Measurements from ENCODE around the gene OOSP4A. TPM values are rescaled to one million over a fixed set of nuclear protein-coding genes. Genes with fewer than 3 reads are reported as not detected.

Gene OOSP4A
- total RNA-seq, 2 experiments from 2014 or later, result not detected

DNA sequence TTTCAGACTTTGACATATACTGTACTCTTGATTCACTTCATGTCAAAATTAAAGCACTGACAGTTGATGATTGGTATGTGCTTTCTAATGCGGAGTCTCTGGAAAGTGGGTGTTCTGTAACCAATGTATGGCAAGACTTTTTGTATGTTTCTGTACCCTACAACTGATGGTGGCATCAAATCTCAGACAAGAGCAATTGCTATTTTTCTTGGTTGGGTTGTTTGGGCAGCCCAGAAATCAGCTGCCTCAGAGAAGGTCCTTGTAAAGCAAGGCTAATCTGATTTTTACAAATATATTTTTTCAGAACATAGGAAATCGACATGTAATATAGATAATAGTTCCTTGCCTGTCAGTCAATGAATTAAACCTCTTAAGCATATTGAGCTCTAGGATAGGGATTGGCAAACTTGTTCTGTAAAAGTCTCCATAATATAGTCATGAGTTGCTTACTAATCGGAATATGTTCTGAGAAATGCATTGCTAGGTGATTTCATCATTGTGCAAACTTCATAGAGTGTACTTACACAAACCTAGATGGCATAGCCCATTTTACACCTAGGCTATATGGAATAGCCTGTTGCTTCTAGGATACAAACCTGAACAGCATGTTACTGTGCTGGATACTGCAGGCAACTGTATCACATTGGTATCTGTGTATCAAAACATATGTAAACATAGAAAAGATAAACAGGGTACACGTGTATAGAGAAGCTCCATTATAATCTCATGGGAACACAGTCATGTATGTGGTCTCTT, 10.2 kb upstream of the OOSP4A start:
- no peaks in the 10 kb centered on the region for H3K36me3 Mint-ChIP-seq (ENCODE audit: low read depth)
- CTCF ChIA-PET, result no interaction called here
- no peak for ATAC-seq

GRCh38 chr11:59954219-59954847, 9.5 kb upstream of the OOSP4A start:
- H3K4me3 Mint-ChIP-seq, result no peak overlapping the region
- intact Hi-C loops (cut with DNase I, micrococcal nuclease), result no loop called here
- H3K4me1 Mint-ChIP-seq, result no peaks in the 10 kb centered on the region
- ChIA-PET CTCF (no interaction called here), POLR2A (no interaction called here)
- no peak for ATAC-seq
- H3K27ac Mint-ChIP-seq, result no peak overlapping the region
- no peaks in the 10 kb centered on the region for H3K9me3 Mint-ChIP-seq (ENCODE audit: low read depth)
- H3K27me3 Mint-ChIP-seq, result peaks cover 11% of the 10 kb centered on the region
- DNase-seq, result no peak
- no peaks in the 10 kb centered on the region for H3K36me3 Mint-ChIP-seq (ENCODE audit: low read depth)

More for the DNA sequence above, 10.2 kb upstream of the OOSP4A start:
- no peaks in the 10 kb centered on the region for H3K9me3 Mint-ChIP-seq (ENCODE audit: low read depth)
- H3K4me1 Mint-ChIP-seq, result no peaks in the 10 kb centered on the region
- H3K27me3 Mint-ChIP-seq, result peaks cover 13% of the 10 kb centered on the region
- no peak overlapping the region for H3K27ac Mint-ChIP-seq
- POLR2A ChIA-PET, result no interaction called here
- no peak overlapping the region for H3K4me3 Mint-ChIP-seq
- intact Hi-C loops (cut with DNase I, micrococcal nuclease), result no loop called here
- DNase-seq, result no peak

- POLR2A ChIA-PET, result no interaction called here
- Mint-ChIP-seq H3K27me3 (peaks cover 10% of the 10 kb centered on the region), H3K4me1 (no peaks in the 10 kb centered on the region), H3K36me3 (ENCODE audit: low read depth) (no peaks in the 10 kb centered on the region), H3K27ac (no peak overlapping the region), H3K9me3 (ENCODE audit: low read depth) (no peaks in the 10 kb centered on the region), H3K4me3 (no peak overlapping the region)
- no peak for ATAC-seq
- intact Hi-C loops (cut with DNase I, micrococcal nuclease), result no loop called here
- no peak for DNase-seq
- CTCF ChIA-PET, result no interaction called here
Observed at GRCh38 chr11:59957094-59957493, 6.7 kb upstream of the OOSP4A start.

DNA sequence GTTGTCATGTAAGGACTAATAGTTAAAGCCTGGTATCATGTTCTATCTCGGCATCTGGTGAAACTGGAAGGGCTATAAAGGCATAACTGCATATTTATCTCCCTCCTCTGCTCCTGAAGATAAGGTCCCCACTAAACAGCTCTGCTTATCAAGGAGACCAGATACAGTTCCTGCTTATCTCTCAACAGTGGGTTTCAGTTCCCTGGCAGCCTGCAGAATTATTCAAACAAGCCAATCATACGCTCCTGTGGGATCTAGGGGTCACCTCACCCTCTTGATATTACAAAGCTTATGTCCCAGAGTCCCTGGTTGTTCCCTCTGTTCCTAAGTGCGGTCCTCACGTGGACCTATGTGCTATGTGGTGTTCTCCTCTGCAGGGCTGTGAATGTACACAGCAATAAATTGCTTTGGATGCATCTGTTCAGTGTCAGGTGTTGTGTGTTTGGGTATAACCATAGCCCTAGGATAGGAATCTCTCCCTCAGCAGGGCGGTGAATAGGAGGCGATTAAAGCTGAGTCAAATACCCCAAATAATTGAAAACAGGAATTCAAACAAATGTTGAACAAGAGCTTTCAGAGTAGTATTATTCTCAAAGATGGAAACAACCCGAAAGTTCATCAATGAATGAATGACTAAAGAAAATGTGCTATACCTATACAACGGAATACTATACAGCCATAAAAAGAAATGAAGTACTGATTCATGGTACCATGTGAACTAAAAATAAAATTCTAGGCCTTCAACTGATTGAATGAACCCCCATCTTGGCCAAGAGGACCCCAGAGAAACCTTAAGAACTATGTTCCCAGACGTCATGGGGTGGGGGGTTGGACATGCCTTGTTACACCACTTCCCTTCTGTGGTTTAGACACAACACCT, 3.1 kb upstream of the OOSP4A start:
- DNase-seq, result no peak
- POLR2A ChIA-PET, result no interaction called here
- CTCF ChIA-PET, result no interaction called here
- peaks cover 13% of the 10 kb centered on the region for H3K27me3 Mint-ChIP-seq
- no peak overlapping the region for H3K27ac Mint-ChIP-seq
- H3K4me3 Mint-ChIP-seq, result no peak overlapping the region
- intact Hi-C loops (cut with DNase I, micrococcal nuclease), result no loop called here
- no peak for ATAC-seq
- H3K4me1 Mint-ChIP-seq, result no peaks in the 10 kb centered on the region
- H3K9me3 Mint-ChIP-seq (ENCODE audit: low read depth), result no peaks in the 10 kb centered on the region
- H3K36me3 Mint-ChIP-seq (ENCODE audit: low read depth), result no peaks in the 10 kb centered on the region

DNA sequence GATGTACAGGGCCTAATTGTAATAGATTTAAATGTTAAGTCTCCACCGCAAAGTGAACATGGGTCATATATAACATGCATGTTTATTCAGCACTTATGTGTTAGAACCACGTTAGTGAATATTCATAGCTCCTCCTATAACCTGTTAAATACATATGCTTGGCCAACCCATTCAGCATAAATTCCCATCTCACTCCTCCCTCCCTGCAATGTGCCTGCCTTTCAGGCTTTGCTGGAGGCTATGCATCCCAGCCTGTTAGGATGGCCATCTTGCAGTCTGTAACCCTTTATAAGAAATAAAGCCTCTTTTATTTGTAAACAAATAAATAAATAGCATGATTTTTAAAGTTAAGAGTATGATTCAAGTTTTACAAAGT, 1.7 kb upstream of the OOSP4A start:
- CTCF ChIA-PET, result interaction anchor here (0.7 kb wide), 1 partner anchor 388 kb away, joined by 3 read pairs; no protein-coding TSS in a partner anchor
- intact Hi-C loops (cut with DNase I, micrococcal nuclease), result no loop called here

GRCh38 chr11:59965424-59965823, 1.6 kb downstream of the OOSP4A start:
- H3K4me3 Mint-ChIP-seq, result no peak overlapping the region
- ATAC-seq (no peak), DNase-seq (no peak)
- no peaks in the 10 kb centered on the region for H3K4me1 Mint-ChIP-seq
- ChIA-PET CTCF (no interaction called here), POLR2A (no interaction called here)
- no peak overlapping the region for H3K27ac Mint-ChIP-seq
- H3K27me3 Mint-ChIP-seq, result peaks cover 8% of the 10 kb centered on the region
- H3K36me3 Mint-ChIP-seq (ENCODE audit: low read depth), result no peaks in the 10 kb centered on the region
- H3K9me3 Mint-ChIP-seq (ENCODE audit: low read depth), result no peaks in the 10 kb centered on the region
- intact Hi-C loops (cut with DNase I, micrococcal nuclease), result no loop called here

More for the DNA sequence above, 1.7 kb upstream of the OOSP4A start:
- Mint-ChIP-seq H3K9me3 (ENCODE audit: low read depth) (no peaks in the 10 kb centered on the region), H3K27ac (no peak overlapping the region), H3K4me3 (no peak overlapping the region), H3K36me3 (ENCODE audit: low read depth) (no peaks in the 10 kb centered on the region), H3K27me3 (peaks cover 10% of the 10 kb centered on the region), H3K4me1 (no peaks in the 10 kb centered on the region)
- DNase-seq (no peak), ATAC-seq (no peak)
- POLR2A ChIA-PET, result no interaction called here

- ChIA-PET POLR2A (no interaction called here), CTCF (no interaction called here)
- ATAC-seq (no peak), DNase-seq (no peak)
- H3K4me1 Mint-ChIP-seq, result no peaks in the 10 kb centered on the region
- no peak overlapping the region for H3K4me3 Mint-ChIP-seq
- H3K27me3 Mint-ChIP-seq, result peaks cover 8% of the 10 kb centered on the region
- H3K27ac Mint-ChIP-seq, result no peak overlapping the region
- H3K9me3 Mint-ChIP-seq (ENCODE audit: low read depth), result no peaks in the 10 kb centered on the region
- intact Hi-C loops (cut with DNase I, micrococcal nuclease), result no loop called here
- no peaks in the 10 kb centered on the region for H3K36me3 Mint-ChIP-seq (ENCODE audit: low read depth)
Observed at GRCh38 chr11:59966201-59966600, 2.4 kb downstream of the OOSP4A start.

GRCh38 chr11:59967677-59968394, 4.0 kb downstream of the OOSP4A start:
- H3K27ac Mint-ChIP-seq, result no peak overlapping the region
- no peak overlapping the region for H3K4me3 Mint-ChIP-seq
- DNase-seq (no peak), ATAC-seq (no peak)
- no peaks in the 10 kb centered on the region for H3K4me1 Mint-ChIP-seq
- no peaks in the 10 kb centered on the region for H3K36me3 Mint-ChIP-seq (ENCODE audit: low read depth)
- ChIA-PET CTCF (no interaction called here), POLR2A (no interaction called here)
- peaks cover 8% of the 10 kb centered on the region for H3K27me3 Mint-ChIP-seq
- intact Hi-C loops (cut with DNase I, micrococcal nuclease), result no loop called here
- H3K9me3 Mint-ChIP-seq (ENCODE audit: low read depth), result no peaks in the 10 kb centered on the region

DNA sequence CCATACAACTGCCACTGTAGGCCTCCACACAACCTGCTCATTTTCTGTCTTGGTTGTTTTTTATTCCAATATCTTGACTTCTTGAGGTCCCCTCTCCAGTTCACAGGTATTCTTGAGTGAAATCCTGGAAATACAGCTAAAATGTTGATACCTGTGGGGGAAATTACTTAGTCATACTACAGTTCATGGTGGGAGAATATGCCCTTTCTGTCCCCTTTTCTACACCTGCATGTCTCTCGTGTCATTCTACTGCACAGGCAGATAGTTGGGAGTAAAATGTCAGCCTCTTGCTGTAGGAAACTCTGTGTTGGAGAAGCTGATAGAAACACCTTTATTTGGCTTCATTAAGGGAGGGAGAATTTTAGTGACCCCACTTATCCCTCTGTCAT, 4.6 kb downstream of the OOSP4A start:
- no peak for DNase-seq
- Mint-ChIP-seq H3K36me3 (ENCODE audit: low read depth) (no peaks in the 10 kb centered on the region), H3K27me3 (peaks cover 8% of the 10 kb centered on the region), H3K4me1 (no peaks in the 10 kb centered on the region), H3K27ac (no peak overlapping the region), H3K4me3 (no peak overlapping the region), H3K9me3 (ENCODE audit: low read depth) (no peaks in the 10 kb centered on the region)
- ChIA-PET CTCF (interaction anchor here (1.4 kb wide), 1 partner anchor 12 kb away, joined by 5 read pairs; no protein-coding TSS in a partner anchor), POLR2A (no interaction called here)
- ATAC-seq, result no peak
- intact Hi-C loops (cut with DNase I, micrococcal nuclease), result no loop called here

DNA sequence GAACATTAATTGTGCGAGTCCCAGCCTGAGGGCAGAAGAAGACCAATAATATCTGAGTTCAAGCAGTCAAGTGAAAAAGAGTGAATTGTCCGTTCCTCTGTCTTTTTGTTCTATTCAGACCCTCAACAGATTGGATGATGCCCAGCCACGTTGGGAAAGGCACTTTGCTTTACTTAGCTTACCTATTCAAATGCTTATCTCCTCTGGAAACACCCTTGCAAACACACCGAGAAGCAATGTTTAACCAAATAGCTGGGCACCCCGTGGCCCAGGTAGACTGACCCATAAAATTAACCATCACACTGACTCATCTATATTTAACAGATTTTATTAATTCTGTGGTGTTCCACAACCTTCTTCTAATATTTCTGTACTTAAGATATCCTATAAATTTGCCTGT, 9.3 kb downstream of the OOSP4A start:
- no peaks in the 10 kb centered on the region for H3K4me1 Mint-ChIP-seq
- DNase-seq (no peak), ATAC-seq (no peak)
- H3K27ac Mint-ChIP-seq, result no peak overlapping the region
- no peak overlapping the region for H3K4me3 Mint-ChIP-seq
- ChIA-PET CTCF (interaction anchor here (0.8 kb wide), 1 partner anchor 645 kb away, joined by 3 read pairs; no protein-coding TSS in a partner anchor), POLR2A (no interaction called here)
- no peaks in the 10 kb centered on the region for H3K36me3 Mint-ChIP-seq (ENCODE audit: low read depth)
- H3K27me3 Mint-ChIP-seq, result no peaks in the 10 kb centered on the region
- intact Hi-C loops (cut with DNase I, micrococcal nuclease), result no loop called here
- no peaks in the 10 kb centered on the region for H3K9me3 Mint-ChIP-seq (ENCODE audit: low read depth)

GRCh38 chr11:59981106-59981770, 17.4 kb downstream of the OOSP4A start:
- Mint-ChIP-seq H3K4me3 (no peak overlapping the region), H3K36me3 (ENCODE audit: low read depth) (no peaks in the 10 kb centered on the region), H3K4me1 (no peaks in the 10 kb centered on the region), H3K27me3 (peaks cover 14% of the 10 kb centered on the region), H3K27ac (no peak overlapping the region), H3K9me3 (ENCODE audit: low read depth) (no peaks in the 10 kb centered on the region)
- no peak for ATAC-seq
- no peak for DNase-seq
- intact Hi-C loops (cut with DNase I, micrococcal nuclease), result no loop called here
- CTCF ChIA-PET, result interaction anchor here (1.4 kb wide), 1 partner anchor 12 kb away, joined by 5 read pairs; no protein-coding TSS in a partner anchor
- POLR2A ChIA-PET, result no interaction called here

Measured in activated CD4-positive, alpha-beta T cell treated with anti-CD3 and anti-CD28 coated beads for 36 hours (primary cell).